Right lung (tissue), 10 donors: ENCODE data around the gene MAGT1. TPM values are rescaled to one million over a fixed set of nuclear protein-coding genes. Genes with fewer than 3 reads are reported as not detected.
"Not testable (repeated sequence)": the region's sequence is repeated elsewhere in the genome, so short reads cannot be mapped to it uniquely, and the experiment has no call there.

Source experiments
- DNase-seq, 2 donors: peaks; one replicate each; pipeline ENCODE4 v3.0.0-alpha.2; 2013
- long read RNA-seq, 8 donors: transcript quantifications; one replicate each; lab custom pipeline, GENCODE V29; 2026
- polyA plus RNA-seq, 5 donors: library from polyadenylated mRNA; unstranded; fragments of 120-200 nt; gene quantifications; one replicate each; pipeline versions ENCODE4 v1.2.1 to v1.2.3, GENCODE V29; 2013; ENCODE audit warnings: inconsistent platforms in 1 of 5, low replicate concordance in 1 of 5; ENCODE audit not compliant: insufficient read length in 5 of 5, insufficient read depth in 1 of 5

MAGT1 gene
- polyA plus RNA-seq = 10 to 100 TPM; 60.3 to 81.0 (median 72.7) TPM
- long read RNA-seq, donor 1, full-length matches to known transcripts = 29 of 934 reads
- long read RNA-seq, donor 1, partial matches to known transcripts = 865 of 934 reads
- long read RNA-seq, donor 1, other reads (novel, unspliced or antisense) = 40 of 934 reads
- long read RNA-seq, donor 2, full-length matches to known transcripts = 8 of 392 reads
- long read RNA-seq, donor 2, partial matches to known transcripts = 378 of 392 reads
- long read RNA-seq, donor 2, other reads (novel, unspliced or antisense) = 6 of 392 reads
- long read RNA-seq, donor 3, full-length matches to known transcripts = 14 of 631 reads
- long read RNA-seq, donor 3, partial matches to known transcripts = 147 of 631 reads
- long read RNA-seq, donor 3, other reads (novel, unspliced or antisense) = 470 of 631 reads
- long read RNA-seq, donor 4, full-length matches to known transcripts = 10 of 439 reads
- long read RNA-seq, donor 4, partial matches to known transcripts = 59 of 439 reads
- long read RNA-seq, donor 4, other reads (novel, unspliced or antisense) = 370 of 439 reads
- long read RNA-seq, donor 5, full-length matches to known transcripts = 26 of 803 reads
- long read RNA-seq, donor 5, partial matches to known transcripts = 737 of 803 reads
- long read RNA-seq, donor 5, other reads (novel, unspliced or antisense) = 40 of 803 reads
- long read RNA-seq, donor 6, full-length matches to known transcripts = 22 of 508 reads
- long read RNA-seq, donor 6, partial matches to known transcripts = 49 of 508 reads
- long read RNA-seq, donor 6, other reads (novel, unspliced or antisense) = 437 of 508 reads
- long read RNA-seq, donor 7, full-length matches to known transcripts = 27 of 409 reads
- long read RNA-seq, donor 7, partial matches to known transcripts = 369 of 409 reads
- long read RNA-seq, donor 7, other reads (novel, unspliced or antisense) = 13 of 409 reads
- long read RNA-seq, donor 8, full-length matches to known transcripts = 10 of 33 reads
- long read RNA-seq, donor 8, partial matches to known transcripts = 23 of 33 reads
- long read RNA-seq, donor 8, other reads (novel, unspliced or antisense) = 0 of 33 reads

GRCh38 chrX:77894921-77895886, at the start of gene MAGT1:
TSS of gene MAGT1 (minus strand) at chrX:77895435. CDS start at chrX:77895410, 25 bp downstream.
- peak; percentile 93 to 95 for DNase-seq

- not testable (repeated sequence) for DNase-seq
These were observed 49.8 kb upstream of the MAGT1 start for GRCh38 chrX:77945031-77945430.

GRCh38 chrX:77938083-77938680, 42.9 kb upstream of the MAGT1 start:
- DNase-seq = no peak

GRCh38 chrX:77937291-77937690, 42.1 kb upstream of the MAGT1 start:
- no peak for DNase-seq

GRCh38 chrX:77936299-77936698, 41.1 kb upstream of the MAGT1 start:
- no peak for DNase-seq

- DNase-seq = no peak
These were observed 40.7 kb upstream of the MAGT1 start for GRCh38 chrX:77935886-77936285.

GRCh38 chrX:77930581-77930980, 35.3 kb upstream of the MAGT1 start:
- no peak for DNase-seq

GRCh38 chrX:77925764-77926163, 30.5 kb upstream of the MAGT1 start:
- no peak for DNase-seq

GRCh38 chrX:77924320-77924859, 29.2 kb upstream of the MAGT1 start:
- no peak for DNase-seq

- DNase-seq = no peak
These were observed 27.6 kb upstream of the MAGT1 start for GRCh38 chrX:77922787-77923186.

GRCh38 chrX:77919370-77919769, 24.1 kb upstream of the MAGT1 start:
- DNase-seq = not testable (repeated sequence)

- DNase-seq = no peak
These were observed 23.3 kb upstream of the MAGT1 start for GRCh38 chrX:77918568-77918967.

- DNase-seq = no peak
These were observed 22.2 kb upstream of the MAGT1 start for GRCh38 chrX:77917294-77917933.

- DNase-seq = peak; percentile 85 to 87
These were observed 15.0 kb upstream of the MAGT1 start, which contains the start of gene ATP7A for GRCh38 chrX:77910108-77910840. TSS of gene ATP7A (plus strand) at chrX:77910693. CDS start at chrX:77971642, 60,949 bp downstream.

- no peak for DNase-seq
These were observed 6.3 kb upstream of the MAGT1 start for GRCh38 chrX:77901506-77901905.

- DNase-seq = no peak
These were observed 5.5 kb upstream of the MAGT1 start for GRCh38 chrX:77900688-77901087.

- peak; percentile 89 to 91 for DNase-seq
These were observed 4.0 kb upstream of the MAGT1 start, which contains the start of gene COX7B for GRCh38 chrX:77899081-77899828. TSS of gene COX7B (plus strand) at chrX:77899468. CDS start at chrX:77899554, 86 bp downstream.

GRCh38 chrX:77893713-77894112, 1.5 kb downstream of the MAGT1 start:
- DNase-seq = no peak
